H1 (cell line): ENCODE data around the gene LHFPL6. TPM values are rescaled to one million over a fixed set of nuclear protein-coding genes. Genes with fewer than 3 reads are reported as not detected.

ENCODE experiments used
- CTCF ChIA-PET: fragments of 300-600 bp; sonication (Branson Sonifier 250); formaldehyde crosslinking; loops from one replicate; lab custom pipeline; 2021; ENCODE audit not compliant: partially characterized antibody; lab: Charles Lee
- POLR2A ChIA-PET: fragments of 300-600 bp; sonication (Branson Sonifier 250); formaldehyde crosslinking; loops from one replicate; lab custom pipeline; 2021; ENCODE audit warnings: inconsistent platforms; ENCODE audit not compliant: partially characterized antibody; lab: Charles Lee
- DNase-seq, 2 experiments: peaks; one replicate each; pipeline versions ENCODE4 v3.0.0 to v3.0.0-alpha.2; 2010 to 2022; ENCODE audit warnings: low spot score in 2 of 2, low read depth in 1 of 2, mixed read lengths in 1 of 2
- FAIRE-seq: peaks from 2 replicates; lab custom pipeline; 2011; peaks lifted over from hg19 to GRCh38; lab: Jason Lieb, UNC
- H2AFZ ChIP-seq: 2 replicates; pipeline ENCODE4 v1.8.1; 2012; ENCODE audit warnings: low read length, inconsistent platforms
- H2AK5ac ChIP-seq: 2 replicates; pipeline ENCODE4 v1.6.1; 2013; ENCODE audit warnings: low read depth, low read length
- H2BK120ac ChIP-seq: replicated peaks from 2 replicates; pipeline ENCODE3; 2013; ENCODE audit warnings: low read depth, low read length, inconsistent platforms
- H2BK12ac ChIP-seq: 2 replicates; pipeline ENCODE4 v1.6.1; 2013; ENCODE audit warnings: low read depth, low read length
- H2BK15ac ChIP-seq: 2 replicates; pipeline ENCODE4 v1.6.1; 2013; ENCODE audit warnings: low read length
- H2BK20ac ChIP-seq: 2 replicates; pipeline ENCODE4 v1.6.1; 2013; ENCODE audit warnings: low read length
- H2BK5ac ChIP-seq: 2 replicates; pipeline ENCODE4 v1.6.1; 2013; ENCODE audit warnings: low read depth, low read length
- H3K14ac ChIP-seq: 2 replicates; pipeline ENCODE4 v1.6.1; 2013; ENCODE audit warnings: inconsistent platforms; ENCODE audit not compliant: insufficient read length
- H3K18ac ChIP-seq: 2 replicates; pipeline ENCODE4 v1.6.1; 2013; ENCODE audit warnings: low read length; ENCODE audit errors: extremely low read depth
- H3K23ac ChIP-seq: 2 replicates; pipeline ENCODE4 v1.6.1; 2013; ENCODE audit warnings: inconsistent platforms; ENCODE audit not compliant: insufficient read length
- H3K23me2 ChIP-seq: 2 replicates; pipeline ENCODE4 v1.6.1; 2013; ENCODE audit warnings: low read depth, low read length
- H3K27ac ChIP-seq: 2 replicates; pipeline ENCODE4 v1.6.1; 2011; ENCODE audit warnings: low read depth, low read length, inconsistent platforms
- H3K27me3 ChIP-seq, 4 experiments: replicated peaks in 1 of 4; 1 replicate in 1 of 4; 2 replicates in 3 of 4; pipeline versions ENCODE4 v1.6.1 to v1.8.1; 2011 to 2013; ENCODE audit warnings: low read length in 3 of 4, mild to moderate bottlenecking in 3 of 4, inconsistent platforms in 2 of 4, mixed read lengths in 2 of 4, moderate library complexity in 1 of 4; ENCODE audit not compliant: control insufficient read depth in 3 of 4, insufficient read depth in 3 of 4; ENCODE audit errors: extremely low read depth in 1 of 4
- H3K36me3 ChIP-seq, 4 experiments: 2 replicates each; pipeline versions ENCODE4 v1.6.1 to v1.8.1; 2011 to 2013; ENCODE audit warnings: mild to moderate bottlenecking in 4 of 4, low read length in 3 of 4, moderate library complexity in 2 of 4, control low read depth in 1 of 4, inconsistent platforms in 1 of 4; ENCODE audit not compliant: insufficient read depth in 4 of 4, control insufficient read depth in 2 of 4
- H3K4ac ChIP-seq: replicated peaks from 2 replicates; pipeline ENCODE3; 2013; ENCODE audit warnings: low read length, low read depth, mixed read lengths, inconsistent platforms; ENCODE audit not compliant: insufficient read length
- H3K4me1 ChIP-seq, 4 experiments: replicated peaks in 1 of 4; 1 replicate in 1 of 4; 2 replicates in 3 of 4; pipeline versions ENCODE4 v1.6.1 to v1.8.1; 2011 to 2013; ENCODE audit warnings: low read length in 3 of 4, inconsistent platforms in 2 of 4, mixed read lengths in 1 of 4; ENCODE audit not compliant: insufficient read depth in 4 of 4, control insufficient read depth in 3 of 4
- H3K4me2 ChIP-seq, 2 experiments: 2 replicates each; pipeline versions ENCODE4 v1.6.1 to v1.8.1; 2011 to 2013; ENCODE audit warnings: low read depth in 2 of 2, low read length in 2 of 2, control low read depth in 1 of 2, inconsistent platforms in 1 of 2, mild to moderate bottlenecking in 1 of 2; ENCODE audit not compliant: insufficient read depth in 1 of 2
- H3K4me3 ChIP-seq, 4 experiments: fragments of 200-600, 300-600 bp in 1 of 4; sonication (generic), shearing (Covaris generic), sonication (Bioruptor Twin) in 1 of 4; 2 replicates each; pipeline versions ENCODE4 v1.5.1 to v1.8.1; 2011 to 2016; ENCODE audit warnings: low read length in 4 of 4, low read depth in 3 of 4, control low read depth in 2 of 4, inconsistent platforms in 2 of 4, mild to moderate bottlenecking in 2 of 4, mixed read lengths in 1 of 4, moderate library complexity in 1 of 4; ENCODE audit not compliant: insufficient read depth in 2 of 4; ENCODE audit errors: extremely low read depth in 1 of 4
- H3K56ac ChIP-seq: replicated peaks from 2 replicates; pipeline ENCODE3; 2013; ENCODE audit warnings: low read depth, mild to moderate bottlenecking, mixed read lengths, low read length, inconsistent platforms; ENCODE audit not compliant: insufficient read length
- H3K79me1 ChIP-seq: 2 replicates; pipeline ENCODE4 v1.6.1; 2013; ENCODE audit warnings: low read depth, low read length, control low read depth
- H3K79me2 ChIP-seq, 2 experiments: 2 replicates each; pipeline versions ENCODE4 v1.6.1 to v1.8.1; 2012 to 2013; ENCODE audit warnings: low read length in 2 of 2, mild to moderate bottlenecking in 2 of 2, inconsistent platforms in 1 of 2; ENCODE audit not compliant: insufficient read depth in 2 of 2, control insufficient read depth in 1 of 2
- H3K9ac ChIP-seq, 4 experiments: replicated peaks in 1 of 4; 1 replicate in 1 of 4; 2 replicates in 3 of 4; pipeline versions ENCODE4 v1.6.1 to v1.8.1; 2011 to 2013; ENCODE audit warnings: low read depth in 3 of 4, low read length in 3 of 4, control low read depth in 2 of 4, mild to moderate bottlenecking in 2 of 4, moderate library complexity in 2 of 4, inconsistent platforms in 1 of 4; ENCODE audit errors: extremely low read depth in 1 of 4
- H3K9me3 ChIP-seq, 2 experiments: 2 replicates each; pipeline versions ENCODE4 v1.6.1 to v1.8.1; 2012 to 2013; ENCODE audit warnings: mild to moderate bottlenecking in 2 of 2, moderate library complexity in 2 of 2, control low read depth in 1 of 2, inconsistent platforms in 1 of 2, low read depth in 1 of 2, low read length in 1 of 2, mixed read lengths in 1 of 2; ENCODE audit not compliant: insufficient read depth in 2 of 2
- H4K20me1 ChIP-seq, 2 experiments: replicated peaks in 1 of 2; 2 replicates each; pipeline versions ENCODE3 to v1.8.1; 2011 to 2013; ENCODE audit warnings: inconsistent platforms in 2 of 2, low read length in 2 of 2, mild to moderate bottlenecking in 1 of 2; ENCODE audit not compliant: insufficient read depth in 2 of 2, control insufficient read depth in 1 of 2
- H4K5ac ChIP-seq: 2 replicates; pipeline ENCODE4 v1.6.1; 2013; ENCODE audit warnings: low read length, low read depth, mixed read lengths, inconsistent platforms; ENCODE audit not compliant: insufficient read length
- H4K8ac ChIP-seq: 2 replicates; pipeline ENCODE4 v1.8.0; 2013; ENCODE audit warnings: mild to moderate bottlenecking, moderate library complexity, low read length, inconsistent platforms; ENCODE audit not compliant: insufficient read depth; ENCODE audit errors: extremely low read depth
- H4K91ac ChIP-seq: replicated peaks from 2 replicates; pipeline ENCODE3; 2013; ENCODE audit warnings: low read length, mixed read lengths, inconsistent platforms; ENCODE audit not compliant: insufficient read length
- ASH2L ChIP-seq: fragments of 200-600, 300-600 bp; sonication (generic); IDR thresholded peaks from one replicate; pipeline ENCODE4 v1.7.1; 2017; ENCODE audit warnings: low read length
- CHD2 ChIP-seq: IDR thresholded peaks from 2 replicates; pipeline ENCODE4 v1.6.1; 2012; ENCODE audit warnings: low read length, improper control_type of control experiment
- NRF1 ChIP-seq: IDR thresholded peaks from 2 replicates; pipeline ENCODE4 v1.6.1; 2011; ENCODE audit warnings: mild to moderate bottlenecking, low read depth, low read length, improper control_type of control experiment
- SIX5 ChIP-seq: IDR thresholded peaks from 2 replicates; pipeline ENCODE4 v1.6.1; 2011; ENCODE audit warnings: mild to moderate bottlenecking, low read depth, low read length
- SP4 ChIP-seq: IDR thresholded peaks from 2 replicates; pipeline ENCODE4 v1.6.1; 2012; ENCODE audit warnings: low read length, inconsistent platforms
- SUZ12 ChIP-seq: fragments of 200-600 bp; sonication (generic); IDR thresholded peaks from 2 replicates; pipeline ENCODE4 v1.6.1; 2012; ENCODE audit warnings: mild to moderate bottlenecking, inconsistent platforms, low read length, moderate library complexity, mixed read lengths
- YY1 ChIP-seq: IDR thresholded peaks from 2 replicates; pipeline ENCODE4 v1.6.1; 2011; ENCODE audit warnings: low read depth, mild to moderate bottlenecking, low read length
- WGBS, 2 experiments: shearing (Covaris generic) in 1 of 2; methylation state at CpG; one replicate each; pipeline versions ENCODE4 v1.1.6 to v1.1.7; 2013 to 2015; ENCODE audit warnings: low lambda C conversion rate in 2 of 2, mixed read lengths in 2 of 2, inconsistent platforms in 1 of 2, low coverage in 1 of 2, missing lambda C conversion rate in 1 of 2; ENCODE audit not compliant: insufficient replicate concordance in 2 of 2, insufficient coverage in 1 of 2, insufficient read length in 1 of 2; ENCODE audit errors: extremely low coverage in 1 of 2, missing lambda C conversion rate in 1 of 2; 5-methylcytosine and 5-hydroxymethylcytosine counted together
- long read RNA-seq, 2 experiments: library from RNA in 1 of 2; library from capped mRNA in 1 of 2; stranded (forward); transcript quantifications; one replicate each; pipeline ENCODE4 v2.0.0, GENCODE V29; 2021; ENCODE audit warnings: inconsistent platforms in 1 of 2
- polyA minus RNA-seq, 3 experiments: library from RNA; depleted of rRNA, polyadenylated mRNA; stranded (reverse); fragments of >200 nt; gene quantifications; 1 replicate in 2 of 3; 2 replicates in 1 of 3; pipeline ENCODE4 v1.2.3, GENCODE V29; 2011
- polyA plus RNA-seq, 7 experiments: library from polyadenylated mRNA; depleted of rRNA in 3 of 7; stranded (reverse) in 5 of 7; unstranded in 2 of 7; fragments of >200 nt in 5 of 7; fragments of 200-250 nt in 2 of 7; gene quantifications; 1 replicate in 5 of 7; 2 replicates in 1 of 7; 4 replicates in 1 of 7; pipeline versions ENCODE4 v1.2.1 to v1.2.3, GENCODE V29; 2011 to 2013; ENCODE audit warnings: missing spikeins in 2 of 7, mixed read lengths in 2 of 7
- total RNA-seq: library from RNA; stranded (reverse); fragmentation: NEBNext Ultra II Directional; extraction: Animal tissue kit (Norgen Biotek cat#: 25700); gene quantifications from 2 replicates; pipeline ENCODE4 v1.2.1, GENCODE V29; 2021
- TF ChIP-seq, protein P1 (sequence below): IDR thresholded peaks from 2 replicates; pipeline ENCODE4 v1.6.1; 2012; ENCODE audit warnings: low read length, inconsistent platforms

LHFPL6 gene
- total RNA-seq (15.5 and 17.0 TPM in 2 replicates), polyA plus RNA-seq (2011; rRNA removed) (7.6 and 7.9 TPM in 2 replicates), polyA minus RNA-seq (2011; rRNA and poly(A)+ RNA removed) (10.3 and 10.5 TPM in 2 replicates)
- 13.1 TPM for polyA plus RNA-seq (2011; cell fraction: cytosol; rRNA removed)
- polyA plus RNA-seq (2011; cell fraction: nucleus; rRNA removed), result 4.7 TPM
- polyA plus RNA-seq (2012, experiment 1 of 2), result 8.0 to 16.5 TPM (median 12.7 TPM) in 4 replicates
- 1.7 TPM for polyA plus RNA-seq (2012, experiment 2 of 2)
- 7.0 TPM for polyA plus RNA-seq (2013, experiment 1 of 2)
- polyA plus RNA-seq (2013, experiment 2 of 2), result 9.1 TPM
- polyA minus RNA-seq (2011; cell fraction: cytosol; rRNA and poly(A)+ RNA removed), result 5.7 TPM
- 12.0 TPM for polyA minus RNA-seq (2011; cell fraction: nucleus; rRNA and poly(A)+ RNA removed)
- long read RNA-seq, experiment 1, partial matches to known transcripts, result 1 of 11 reads
- long read RNA-seq, experiment 1, other reads (novel, unspliced or antisense), result 10 of 11 reads
- long read RNA-seq, experiment 2, partial matches to known transcripts, result 1 of 8 reads
- long read RNA-seq, experiment 2, other reads (novel, unspliced or antisense), result 7 of 8 reads

DNA sequence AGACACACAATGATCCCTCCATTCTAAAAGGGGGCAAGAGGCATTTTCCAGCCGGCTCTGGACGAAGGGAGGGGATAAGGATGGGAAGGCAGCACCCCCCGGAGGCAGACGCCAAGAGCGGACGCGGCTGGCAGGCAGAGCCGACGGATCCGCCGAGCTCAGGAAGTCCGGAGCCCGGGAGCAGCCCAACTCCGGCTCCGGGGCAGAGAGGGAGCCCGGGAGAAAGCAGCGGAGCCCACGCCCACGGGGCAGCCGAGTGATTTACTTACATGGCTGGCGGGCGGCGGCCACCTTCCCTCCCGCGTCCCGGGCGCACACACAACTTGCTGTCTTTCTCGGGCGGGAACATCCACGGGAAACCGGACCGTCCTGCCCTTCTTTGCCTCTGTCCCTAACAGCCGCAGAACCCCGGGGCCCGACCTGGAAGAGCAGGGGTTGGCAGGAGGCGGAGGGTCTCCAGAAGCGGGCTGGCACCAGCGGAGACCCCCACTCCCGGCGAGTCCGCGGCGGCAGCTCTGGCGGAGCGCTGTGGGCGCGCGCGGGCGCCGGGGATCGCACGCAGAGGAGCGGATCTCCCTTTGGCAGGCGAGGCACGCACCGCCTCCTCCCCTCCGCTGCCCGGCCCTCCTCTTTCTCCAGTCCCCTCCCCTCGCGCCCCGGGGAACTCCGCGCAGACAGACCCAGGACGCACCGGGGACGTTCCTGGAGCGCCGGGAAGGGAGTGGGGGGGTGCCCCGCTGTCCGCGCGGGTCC lies at the start of gene LHFPL6:
TSS of gene LHFPL6 (minus strand) at position 580 of the 753 bp plus-strand sequence.
- H2BK120ac ChIP-seq, result no peak within 1 kb of the TSS
- H3K27ac ChIP-seq, result no peak within 1 kb of the TSS
- peaks cover 0 to 6% (median 2%) of the 10 kb centered on the region in 4 experiments; a peak in 2 of 7 replicates for H3K4me1 ChIP-seq
- peak within 1 kb of the TSS; percentile 70 to 83 for H3K4me2 ChIP-seq
- H2BK20ac ChIP-seq, result no peak within 1 kb of the TSS
- no peak within 1 kb of the TSS for H3K56ac ChIP-seq
- no peak within 1 kb of the TSS for H2AK5ac ChIP-seq
- H3K4ac ChIP-seq, result no peak within 1 kb of the TSS
- peaks cover 0 to 8% (median 4%) of the 10 kb centered on the region in 4 experiments; a peak in 2 of 7 replicates for H3K27me3 ChIP-seq
- H3K9ac ChIP-seq, result peak within 1 kb of the TSS; percentile 20 to 50 (median 22); a peak in 6 of 7 replicates
- peak; percentile 46 to 85 for DNase-seq
- H4K5ac ChIP-seq, result no peak within 1 kb of the TSS
- no peaks in the 10 kb centered on the region for H3K36me3 ChIP-seq
- H2AFZ ChIP-seq, result peak within 1 kb of the TSS; percentile 73
- ChIA-PET CTCF (interaction anchor here (0.5 to 3.8 kb wide), 9 partner anchors 9 to 630 kb away, joined by 3 to 19 read pairs (median 4); no protein-coding TSS in a partner anchor), POLR2A (interaction anchor here (0.8 to 1.6 kb wide), 2 partner anchors 161 to 186 kb away, joined by 3 to 4 read pairs; no protein-coding TSS in a partner anchor)
- no peak within 1 kb of the TSS for H3K14ac ChIP-seq
- H2BK15ac ChIP-seq, result 0 out of 2 replicates have a peak within 1 kb of the TSS, but pooled peaks have one; percentile 19
- H3K23ac ChIP-seq, result no peak within 1 kb of the TSS
- no peaks in the 10 kb centered on the region for H3K79me2 ChIP-seq
- H2BK12ac ChIP-seq, result no peak within 1 kb of the TSS
- H3K9me3 ChIP-seq, result no peaks in the 10 kb centered on the region
- peak within 1 kb of the TSS; percentile 57 for H3K18ac ChIP-seq
- H4K8ac ChIP-seq, result peak within 1 kb of the TSS; percentile 57
- H4K20me1 ChIP-seq, result no peaks in the 10 kb centered on the region
- no peak within 1 kb of the TSS; the same call in 1 of the 2 replicates for H2BK5ac ChIP-seq
- no peak for FAIRE-seq
- 2% methylated on average over 37 of the region's 73 CpGs; no CpG with 5 or more reads in 1 of the 2 experiments for WGBS, 2 experiments
- H3K4me3 ChIP-seq, result peak within 1 kb of the TSS; percentile 42 to 88 (median 78)
- no peaks in the 10 kb centered on the region for H3K79me1 ChIP-seq
- H4K91ac ChIP-seq, result no peak within 1 kb of the TSS
- peaks cover 7% of the 10 kb centered on the region for H3K23me2 ChIP-seq
- TF ChIP-seq, protein P1, sequence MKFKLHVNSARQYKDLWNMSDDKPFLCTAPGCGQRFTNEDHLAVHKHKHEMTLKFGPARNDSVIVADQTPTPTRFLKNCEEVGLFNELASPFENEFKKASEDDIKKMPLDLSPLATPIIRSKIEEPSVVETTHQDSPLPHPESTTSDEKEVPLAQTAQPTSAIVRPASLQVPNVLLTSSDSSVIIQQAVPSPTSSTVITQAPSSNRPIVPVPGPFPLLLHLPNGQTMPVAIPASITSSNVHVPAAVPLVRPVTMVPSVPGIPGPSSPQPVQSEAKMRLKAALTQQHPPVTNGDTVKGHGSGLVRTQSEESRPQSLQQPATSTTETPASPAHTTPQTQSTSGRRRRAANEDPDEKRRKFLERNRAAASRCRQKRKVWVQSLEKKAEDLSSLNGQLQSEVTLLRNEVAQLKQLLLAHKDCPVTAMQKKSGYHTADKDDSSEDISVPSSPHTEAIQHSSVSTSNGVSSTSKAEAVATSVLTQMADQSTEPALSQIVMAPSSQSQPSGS, result no peak
- TF ChIP-seq SUZ12, result no peak; the same call in none of the 2 replicates
- TF ChIP-seq SIX5, result no peak
- no peak for TF ChIP-seq NRF1
- peak; percentile 32; the same call in 1 of the 2 replicates for TF ChIP-seq YY1
- TF ChIP-seq SP4, result 0 out of 2 replicates have a peak, but pooled peaks have one; percentile 48
- peak; percentile 8 for TF ChIP-seq ASH2L
- TF ChIP-seq CHD2, result no peak
